Peyer's patch (tissue), 4 donors: ENCODE measurements around the gene DCP1B.

Experiments
- POLR2A ChIP-seq, 2 donors: fragments of 450-650 bp; IDR thresholded peaks; one replicate each; pipeline ENCODE4 v1.5.1; 2017; ENCODE audit warnings: antibody characterized with exemption in 2 of 2, mild to moderate bottlenecking in 2 of 2, moderate library complexity in 2 of 2
- TF ChIP-seq, protein P1 (sequence below), 6 experiments: fragments of 450-650 bp in 4 of 6; fragments of 200-600 bp in 2 of 6; sonication (generic) in 1 of 6; IDR thresholded peaks; one replicate each; pipeline ENCODE4 v1.5.1; 2017 to 2019; ENCODE audit warnings: antibody characterized with exemption in 6 of 6, mild to moderate bottlenecking in 3 of 6, moderate library complexity in 1 of 6

- no peak for TF ChIP-seq POLR2A (IDR thresholded peaks at IDR 0.05)
- TF ChIP-seq, protein P1, sequence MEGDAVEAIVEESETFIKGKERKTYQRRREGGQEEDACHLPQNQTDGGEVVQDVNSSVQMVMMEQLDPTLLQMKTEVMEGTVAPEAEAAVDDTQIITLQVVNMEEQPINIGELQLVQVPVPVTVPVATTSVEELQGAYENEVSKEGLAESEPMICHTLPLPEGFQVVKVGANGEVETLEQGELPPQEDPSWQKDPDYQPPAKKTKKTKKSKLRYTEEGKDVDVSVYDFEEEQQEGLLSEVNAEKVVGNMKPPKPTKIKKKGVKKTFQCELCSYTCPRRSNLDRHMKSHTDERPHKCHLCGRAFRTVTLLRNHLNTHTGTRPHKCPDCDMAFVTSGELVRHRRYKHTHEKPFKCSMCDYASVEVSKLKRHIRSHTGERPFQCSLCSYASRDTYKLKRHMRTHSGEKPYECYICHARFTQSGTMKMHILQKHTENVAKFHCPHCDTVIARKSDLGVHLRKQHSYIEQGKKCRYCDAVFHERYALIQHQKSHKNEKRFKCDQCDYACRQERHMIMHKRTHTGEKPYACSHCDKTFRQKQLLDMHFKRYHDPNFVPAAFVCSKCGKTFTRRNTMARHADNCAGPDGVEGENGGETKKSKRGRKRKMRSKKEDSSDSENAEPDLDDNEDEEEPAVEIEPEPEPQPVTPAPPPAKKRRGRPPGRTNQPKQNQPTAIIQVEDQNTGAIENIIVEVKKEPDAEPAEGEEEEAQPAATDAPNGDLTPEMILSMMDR (IDR thresholded peaks at IDR 0.05): no peak
Measured at GRCh38 chr12:1933342-1934051, 70.8 kb downstream of the DCP1B start.
